ENCODE results near the gene CEP104.
A peak's percentile ranks its signal among the peaks of the same experiment; 100 is the strongest.

CEP104 gene

GRCh38 chr1:3775490-3776230 is 81.4 kb downstream of the CEP104 start:
- peak overlapping the region; percentile 67 for H3K9ac ChIP-seq (ENCODE audit: low read depth, low read length, poor library complexity)
- H3K79me1 ChIP-seq (ENCODE audit: low read depth, low read length): peaks cover 6% of the 10 kb centered on the region
- no peak overlapping the region for H3K27ac ChIP-seq (replicated peaks; ENCODE audit: low read length)
- H2BK12ac ChIP-seq (ENCODE audit: low read length): peak overlapping the region; percentile 94
- H2AFZ ChIP-seq (ENCODE audit: low read length): peak overlapping the region; percentile 77
- no peak for DNase-seq (ENCODE audit: low spot score)
- peak overlapping the region in 1 of 2 donors; percentile 69 for H3K4me3 ChIP-seq (ENCODE audit: low read length in 2 of 2)
- peak overlapping the region; percentile 87 for H3K18ac ChIP-seq (ENCODE audit: low read length)
- H3K27me3 ChIP-seq (ENCODE audit: control insufficient read depth in 3 of 3, insufficient read depth in 3 of 3, low read depth in 1 of 3, low read length in 3 of 3): peaks cover 0 to 10% (median 0%) of the 10 kb centered on the region in 3 experiments
- peak overlapping the region; percentile 67 for H3K14ac ChIP-seq (ENCODE audit: low read length)
- no peaks in the 10 kb centered on the region for H3K9me3 ChIP-seq (replicated peaks in 1 of 2; ENCODE audit: control insufficient read depth in 2 of 2, insufficient read depth in 1 of 2, low read depth in 1 of 2, low read length in 2 of 2)
- H4K91ac ChIP-seq (ENCODE audit: low read depth, low read length, poor library complexity): peak overlapping the region; percentile 53
- H3K36me3 ChIP-seq (replicated peaks in 1 of 2; ENCODE audit: control insufficient read depth in 2 of 2, insufficient read depth in 2 of 2, low read length in 2 of 2): peaks cover 14 to 24% of the 10 kb centered on the region in 2 donors
- whole genome bisulfite sequencing, 2 donors (ENCODE audit: extremely low coverage in 2 of 2, insufficient read length in 2 of 2, insufficient replicate concordance in 1 of 2): no CpG with 5 or more reads among the region's 27 CpGs
- H3K23ac ChIP-seq (ENCODE audit: low read depth, low read length, poor library complexity): peak overlapping the region; percentile 91
- no peak overlapping the region for H2BK120ac ChIP-seq (ENCODE audit: low read depth, low read length)
- H2BK15ac ChIP-seq (ENCODE audit: low read length): peak overlapping the region; percentile 77
- H3K4me2 ChIP-seq (ENCODE audit: insufficient read depth, low read length, poor library complexity, severe bottlenecking): peak overlapping the region; percentile 32
- peaks cover 19 to 39% of the 10 kb centered on the region in 2 donors for H3K4me1 ChIP-seq (ENCODE audit: control insufficient read depth in 2 of 2, insufficient read depth in 1 of 2, low read depth in 1 of 2, low read length in 2 of 2)
- H2AK5ac ChIP-seq (ENCODE audit: low read depth, low read length): peak overlapping the region; percentile 97
- peak overlapping the region; percentile 30 for H4K8ac ChIP-seq (ENCODE audit: low read depth, low read length)
- H2BK5ac ChIP-seq (ENCODE audit: low read length): peak overlapping the region; percentile 87
- H3K4ac ChIP-seq (ENCODE audit: low read length): peak overlapping the region; percentile 55

- no peak for DNase-seq (ENCODE audit: low spot score)
- Histone ChIP-seq H3K36me3 (replicated peaks in 1 of 2; ENCODE audit: control insufficient read depth in 2 of 2, insufficient read depth in 2 of 2, low read length in 2 of 2) (peaks cover 11 to 17% of the 10 kb centered on the region in 2 donors), H3K4me2 (ENCODE audit: insufficient read depth, low read length, poor library complexity, severe bottlenecking) (no peak overlapping the region), H2AK5ac (ENCODE audit: low read depth, low read length) (peak overlapping the region; percentile 97), H3K14ac (ENCODE audit: low read length) (peak overlapping the region; percentile 38), H2BK5ac (ENCODE audit: low read length) (peak overlapping the region; percentile 87), H2BK15ac (ENCODE audit: low read length) (peak overlapping the region; percentile 92), H2AFZ (ENCODE audit: low read length) (peak overlapping the region; percentile 77), H3K4me1 (ENCODE audit: control insufficient read depth in 2 of 2, insufficient read depth in 1 of 2, low read depth in 1 of 2, low read length in 2 of 2) (peaks cover 19 to 43% of the 10 kb centered on the region in 2 donors), H3K9ac (ENCODE audit: low read depth, low read length, poor library complexity) (peak overlapping the region; percentile 67), H3K79me1 (ENCODE audit: low read depth, low read length) (peaks cover 6% of the 10 kb centered on the region), H2BK120ac (ENCODE audit: low read depth, low read length) (no peak overlapping the region), H4K8ac (ENCODE audit: low read depth, low read length) (peak overlapping the region; percentile 30), H2BK12ac (ENCODE audit: low read length) (peak overlapping the region; percentile 94), H4K91ac (ENCODE audit: low read depth, low read length, poor library complexity) (peak overlapping the region; percentile 46), H3K9me3 (replicated peaks in 1 of 2; ENCODE audit: control insufficient read depth in 2 of 2, insufficient read depth in 1 of 2, low read depth in 1 of 2, low read length in 2 of 2) (no peaks in the 10 kb centered on the region), H3K27ac (replicated peaks; ENCODE audit: low read length) (no peak overlapping the region), H3K4ac (ENCODE audit: low read length) (peak overlapping the region; percentile 55), H3K23ac (ENCODE audit: low read depth, low read length, poor library complexity) (peak overlapping the region; percentile 98), H3K18ac (ENCODE audit: low read length) (peak overlapping the region; percentile 83), H3K27me3 (ENCODE audit: control insufficient read depth in 3 of 3, insufficient read depth in 3 of 3, low read depth in 1 of 3, low read length in 3 of 3) (peaks cover 0 to 10% (median 0%) of the 10 kb centered on the region in 3 experiments), H3K4me3 (ENCODE audit: low read length in 2 of 2) (no peak overlapping the region)
- WGBS, 2 donors (ENCODE audit: extremely low coverage in 2 of 2, insufficient read length in 2 of 2, insufficient replicate concordance in 1 of 2): no CpG with 5 or more reads among the region's 17 CpGs
Observed at GRCh38 chr1:3774946-3775489, 82.0 kb downstream of the CEP104 start.

GRCh38 chr1:3774276-3774945 is 82.6 kb downstream of the CEP104 start:
- Histone ChIP-seq H3K18ac (ENCODE audit: low read length) (peak overlapping the region; percentile 71), H3K27me3 (ENCODE audit: control insufficient read depth in 3 of 3, insufficient read depth in 3 of 3, low read depth in 1 of 3, low read length in 3 of 3) (peaks cover 0 to 10% (median 0%) of the 10 kb centered on the region in 3 experiments), H3K4me1 (ENCODE audit: control insufficient read depth in 2 of 2, insufficient read depth in 1 of 2, low read depth in 1 of 2, low read length in 2 of 2) (peaks cover 19 to 43% of the 10 kb centered on the region in 2 donors), H3K27ac (replicated peaks; ENCODE audit: low read length) (no peak overlapping the region), H3K14ac (ENCODE audit: low read length) (no peak overlapping the region), H2AK5ac (ENCODE audit: low read depth, low read length) (peak overlapping the region; percentile 97), H2BK5ac (ENCODE audit: low read length) (no peak overlapping the region), H3K79me1 (ENCODE audit: low read depth, low read length) (peaks cover 6% of the 10 kb centered on the region), H2AFZ (ENCODE audit: low read length) (no peak overlapping the region), H3K9ac (ENCODE audit: low read depth, low read length, poor library complexity) (no peak overlapping the region), H2BK12ac (ENCODE audit: low read length) (no peak overlapping the region), H3K4me3 (ENCODE audit: low read length in 2 of 2) (no peak overlapping the region), H2BK120ac (ENCODE audit: low read depth, low read length) (no peak overlapping the region), H3K9me3 (replicated peaks in 1 of 2; ENCODE audit: control insufficient read depth in 2 of 2, insufficient read depth in 1 of 2, low read depth in 1 of 2, low read length in 2 of 2) (no peaks in the 10 kb centered on the region), H4K91ac (ENCODE audit: low read depth, low read length, poor library complexity) (no peak overlapping the region), H4K8ac (ENCODE audit: low read depth, low read length) (no peak overlapping the region), H3K4me2 (ENCODE audit: insufficient read depth, low read length, poor library complexity, severe bottlenecking) (no peak overlapping the region), H2BK15ac (ENCODE audit: low read length) (peak overlapping the region; percentile 92), H3K4ac (ENCODE audit: low read length) (no peak overlapping the region), H3K23ac (ENCODE audit: low read depth, low read length, poor library complexity) (peak overlapping the region; percentile 98), H3K36me3 (replicated peaks in 1 of 2; ENCODE audit: control insufficient read depth in 2 of 2, insufficient read depth in 2 of 2, low read length in 2 of 2) (peaks cover 6 to 11% of the 10 kb centered on the region in 2 donors)
- no peak for DNase-seq (ENCODE audit: low spot score)
- no CpG with 5 or more reads among the region's 19 CpGs for WGBS, 2 donors (ENCODE audit: extremely low coverage in 2 of 2, insufficient read length in 2 of 2, insufficient replicate concordance in 1 of 2)

Measured in neuronal stem cell (in vitro differentiated cells).